ENCODE data around the gene BAG3.

BAG3 gene

GRCh38 chr10:119667562-119668328 is 16.6 kb downstream of the BAG3 start:
- no peak for DNase-seq

GRCh38 chr10:119668461-119668860 is 17.3 kb downstream of the BAG3 start:
- no peak for DNase-seq

- DNase-seq = no peak
Observed at GRCh38 chr10:119669331-119669730, 18.2 kb downstream of the BAG3 start.

DNA sequence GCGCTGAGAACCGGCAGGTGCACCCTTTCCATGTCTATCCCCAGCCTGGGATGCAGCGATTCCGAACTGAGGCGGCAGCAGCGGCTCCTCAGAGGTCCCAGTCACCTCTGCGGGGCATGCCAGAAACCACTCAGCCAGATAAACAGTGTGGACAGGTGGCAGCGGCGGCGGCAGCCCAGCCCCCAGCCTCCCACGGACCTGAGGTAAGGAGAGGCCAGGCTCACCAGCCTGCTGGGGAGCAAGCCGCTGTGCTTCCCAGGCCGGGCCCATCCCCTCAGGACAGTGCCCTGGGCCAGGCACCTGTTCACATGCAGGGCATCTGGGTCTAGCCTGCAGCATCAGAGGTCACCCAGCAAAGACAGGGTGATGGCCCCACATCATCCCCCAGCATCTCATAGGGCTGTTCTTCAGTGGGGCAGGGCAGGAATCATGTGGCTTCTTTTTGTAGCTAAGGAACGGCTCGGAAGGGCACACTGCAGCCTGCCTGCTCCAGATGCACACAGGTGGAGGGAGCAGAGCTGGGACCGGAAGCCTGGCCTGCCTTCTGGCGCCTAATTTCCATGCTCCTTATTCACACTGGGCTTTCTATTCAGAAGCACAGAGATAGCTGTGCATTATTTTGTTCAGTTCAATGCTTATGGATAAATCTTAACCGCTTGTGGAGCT is 18.9 kb downstream of the BAG3 start:
- DNase-seq = no peak

DNA sequence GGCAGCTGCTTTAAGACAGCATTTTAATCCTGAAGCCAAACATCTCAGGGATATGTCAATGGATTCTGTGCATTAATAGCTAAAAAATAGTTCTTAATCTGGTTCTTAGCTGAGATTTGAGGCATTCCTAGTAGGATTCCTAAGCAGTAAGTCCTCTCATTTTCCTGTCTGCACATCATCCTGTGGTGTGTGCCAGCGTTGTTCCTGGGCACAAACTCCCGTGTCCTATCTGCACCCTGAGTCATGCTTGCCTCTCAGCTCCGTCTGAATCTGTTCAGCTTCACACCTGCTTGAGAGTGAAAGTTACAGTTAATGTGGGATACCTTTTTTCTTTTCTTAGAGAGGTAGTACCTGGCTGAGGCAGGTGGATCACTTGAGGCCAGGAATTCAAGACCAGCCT is 19.5 kb downstream of the BAG3 start:
- no peak for DNase-seq

DNA sequence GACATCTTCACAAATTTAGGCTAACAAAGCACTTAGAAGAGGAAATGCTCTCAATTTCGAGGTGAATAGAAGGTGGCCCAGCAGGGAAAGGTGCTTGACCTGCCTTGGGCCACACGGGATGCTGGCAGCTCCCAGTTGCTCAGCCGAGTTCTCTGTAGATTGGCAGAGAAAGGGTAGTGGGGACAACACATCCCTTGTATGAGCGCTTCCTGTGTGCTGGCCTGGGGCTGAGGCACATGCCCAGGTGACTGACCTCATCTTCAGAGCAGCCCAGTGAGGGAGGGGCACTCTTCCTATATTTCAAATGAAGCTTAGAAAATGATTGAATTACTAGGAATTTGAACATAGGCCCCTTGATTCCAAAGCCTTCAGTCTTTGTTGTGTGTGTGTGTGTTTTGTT is 20.2 kb downstream of the BAG3 start:
- no peak for DNase-seq

DNA sequence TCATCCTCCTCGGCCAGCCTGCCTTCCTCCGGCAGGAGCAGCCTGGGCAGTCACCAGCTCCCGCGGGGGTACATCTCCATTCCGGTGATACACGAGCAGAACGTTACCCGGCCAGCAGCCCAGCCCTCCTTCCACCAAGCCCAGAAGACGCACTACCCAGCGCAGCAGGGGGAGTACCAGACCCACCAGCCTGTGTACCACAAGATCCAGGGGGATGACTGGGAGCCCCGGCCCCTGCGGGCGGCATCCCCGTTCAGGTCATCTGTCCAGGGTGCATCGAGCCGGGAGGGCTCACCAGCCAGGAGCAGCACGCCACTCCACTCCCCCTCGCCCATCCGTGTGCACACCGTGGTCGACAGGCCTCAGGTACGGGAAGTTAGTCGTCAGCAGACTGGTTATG is 21.1 kb downstream of the BAG3 start:
- no peak for DNase-seq

- DNase-seq = no peak
Observed at GRCh38 chr10:119673271-119673670, 22.1 kb downstream of the BAG3 start.

- no peak for DNase-seq
Observed at GRCh38 chr10:119675483-119676170, 24.4 kb downstream of the BAG3 start.

- DNase-seq = no peak
Observed at GRCh38 chr10:119677126-119677525, 25.9 kb downstream of the BAG3 start.

GRCh38 chr10:119677904-119678755 is 26.9 kb downstream of the BAG3 start:
- no peak for DNase-seq

DNA sequence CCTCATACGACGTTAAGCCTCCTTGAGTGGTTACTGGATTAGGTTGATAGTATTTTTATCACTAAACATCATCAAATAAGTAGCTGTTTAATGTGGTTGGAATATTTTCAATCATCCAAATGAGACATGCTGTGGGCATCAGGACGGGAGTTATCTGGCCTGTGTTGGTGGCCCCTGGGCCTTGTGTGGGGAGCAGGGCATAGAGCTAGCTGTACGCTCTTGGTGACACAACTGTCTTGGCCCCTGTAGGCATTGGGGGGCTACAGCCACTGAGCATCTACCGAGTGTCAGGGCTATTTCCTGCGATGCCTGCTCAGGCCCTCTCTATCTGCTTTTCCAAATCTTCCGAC is 28.3 kb downstream of the BAG3 start:
- DNase-seq = no peak

GRCh38 chr10:119680050-119680449 is 28.9 kb downstream of the BAG3 start:
- DNase-seq = no peak

GRCh38 chr10:119680650-119681081 is 29.5 kb downstream of the BAG3 start:
- no peak for DNase-seq

DNA sequence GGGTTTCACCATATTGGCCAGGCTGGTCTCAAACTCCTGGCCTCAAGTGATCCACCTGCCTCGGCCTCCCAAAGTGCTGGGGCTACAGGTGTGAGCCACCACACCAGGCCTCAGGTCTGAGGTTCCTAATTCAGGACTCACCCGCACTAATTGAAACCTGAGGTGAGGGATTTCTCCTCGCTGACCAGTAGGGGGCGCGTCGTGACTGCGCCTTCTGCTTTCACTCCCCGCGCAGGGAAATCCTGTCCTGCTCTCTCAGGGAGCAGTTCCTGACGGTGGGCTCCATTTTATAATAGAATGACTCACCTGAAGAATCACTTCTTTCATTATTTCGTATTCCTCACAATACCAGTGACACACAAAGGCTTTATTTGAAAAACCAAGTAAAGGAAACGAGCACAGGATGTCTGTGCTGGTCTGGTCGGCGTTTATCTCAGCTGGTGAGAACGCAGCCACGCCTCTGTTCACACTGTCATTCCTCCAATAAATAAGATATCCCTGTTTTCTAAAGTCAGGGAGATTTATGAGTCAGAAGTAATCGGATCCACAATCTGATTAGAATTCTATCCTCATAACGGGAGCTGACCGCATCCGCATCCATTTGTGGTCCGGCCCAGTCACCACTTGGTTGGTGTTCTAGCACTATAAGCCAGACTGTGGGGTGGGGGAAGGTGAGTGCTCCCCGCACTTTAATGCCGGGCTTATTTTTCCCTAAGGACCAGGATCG is 35.4 kb downstream of the BAG3 start:
- DNase-seq = no peak

DNA sequence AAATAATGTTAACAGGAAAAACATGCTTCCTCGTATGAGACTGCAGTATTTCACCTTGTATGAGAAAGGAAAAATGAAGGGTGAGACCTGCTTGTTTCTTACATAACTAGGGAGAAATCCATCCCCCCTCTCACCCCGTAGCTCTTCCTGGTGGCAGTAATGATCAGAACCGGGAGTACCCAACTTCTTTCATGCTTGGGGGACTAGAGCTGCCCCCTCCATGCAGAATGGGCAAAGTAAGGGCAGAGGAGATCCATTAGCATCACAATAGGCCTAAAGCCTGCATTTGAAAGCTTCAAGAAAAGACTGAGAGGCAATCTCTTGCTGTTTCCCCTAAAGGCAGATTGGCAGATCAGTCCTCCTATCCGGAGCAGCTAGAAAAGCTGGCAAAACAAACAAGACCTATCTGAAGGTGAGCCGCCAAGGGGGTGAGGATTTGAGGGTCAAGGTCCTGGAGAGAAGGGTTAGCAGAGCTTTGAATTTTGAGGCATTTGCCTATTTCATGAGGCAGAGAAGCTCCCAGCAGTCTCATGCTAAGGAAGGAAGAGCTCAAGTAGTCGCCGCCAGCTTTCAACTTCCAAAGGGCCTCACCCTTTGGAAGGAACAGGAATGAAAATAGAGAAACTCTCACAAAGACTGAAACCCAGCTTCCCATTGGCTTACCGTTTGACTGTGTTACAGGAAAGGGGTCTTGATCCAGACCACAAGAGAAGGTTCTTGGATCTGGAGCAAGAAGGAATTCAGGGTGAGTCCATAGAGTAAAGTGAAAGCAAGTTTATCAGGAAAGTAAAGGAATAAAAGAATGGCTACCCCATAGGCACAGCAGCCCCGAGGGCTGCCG is 36.2 kb downstream of the BAG3 start:
- DNase-seq = no peak

GRCh38 chr10:119688033-119688508 is 36.9 kb downstream of the BAG3 start:
- DNase-seq = no peak

- no peak for DNase-seq
Observed at GRCh38 chr10:119689016-119689580, 37.9 kb downstream of the BAG3 start.

DNA sequence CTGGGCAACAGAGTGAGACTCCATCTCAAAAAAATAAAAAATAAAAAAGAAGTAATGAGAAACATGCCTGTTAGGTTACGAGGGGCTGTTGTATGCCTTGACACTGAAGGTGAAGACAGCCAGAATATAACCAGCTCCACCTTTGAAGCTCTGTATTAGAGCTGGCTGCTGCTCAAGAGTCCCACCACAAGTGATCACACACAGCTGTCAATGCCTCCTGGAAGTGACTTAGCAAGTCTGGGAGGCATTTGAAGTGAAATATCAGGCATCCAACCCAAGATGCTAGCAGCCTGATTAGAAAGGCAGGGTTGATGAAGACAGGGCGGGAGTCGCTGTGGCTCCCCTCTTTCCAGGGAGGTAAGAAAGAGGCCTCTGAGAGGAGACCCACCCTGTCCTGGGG is 40.5 kb downstream of the BAG3 start:
- DNase-seq = no peak

GRCh38 chr10:119693262-119693957 is 42.2 kb downstream of the BAG3 start:
- no peak for DNase-seq
